ENCODE results near the gene ZNF70. TPM values are rescaled to one million over a fixed set of nuclear protein-coding genes. Genes with fewer than 3 reads are reported as not detected.

The ZNF70 gene
- total RNA-seq, 1 donor from 2014 or later = 4.1 TPM

DNA sequence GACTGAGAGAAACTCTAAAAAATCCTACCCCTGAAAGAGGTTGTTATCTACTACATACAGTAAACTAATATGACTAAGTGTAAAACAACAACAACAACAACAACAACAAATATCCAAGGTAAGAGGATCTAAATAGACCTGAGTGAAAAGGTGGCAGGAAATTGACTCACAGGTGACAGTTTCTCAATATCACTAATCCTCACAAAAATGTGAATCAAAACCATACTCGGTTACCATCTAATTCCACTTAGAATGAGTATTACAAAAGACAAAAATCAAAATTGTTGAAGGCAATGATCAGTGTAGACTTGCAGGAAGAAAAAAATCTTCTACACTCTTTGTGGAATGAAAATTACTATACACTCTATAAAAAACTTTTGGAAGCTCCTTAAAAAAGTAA lies 42.6 kb downstream of the ZNF70 start:
- DNase-seq (ENCODE audit: low read depth) = no peak
- Histone ChIP-seq H3K27me3 (ENCODE audit: control insufficient read depth, insufficient read depth, low read length) (no peaks in the 10 kb centered on the region), H3K4me3 (ENCODE audit: low read depth, low read length) (no peak overlapping the region), H3K36me3 (ENCODE audit: control insufficient read depth, insufficient read depth, low read length) (no peaks in the 10 kb centered on the region)
- TF ChIP-seq, protein P1, sequence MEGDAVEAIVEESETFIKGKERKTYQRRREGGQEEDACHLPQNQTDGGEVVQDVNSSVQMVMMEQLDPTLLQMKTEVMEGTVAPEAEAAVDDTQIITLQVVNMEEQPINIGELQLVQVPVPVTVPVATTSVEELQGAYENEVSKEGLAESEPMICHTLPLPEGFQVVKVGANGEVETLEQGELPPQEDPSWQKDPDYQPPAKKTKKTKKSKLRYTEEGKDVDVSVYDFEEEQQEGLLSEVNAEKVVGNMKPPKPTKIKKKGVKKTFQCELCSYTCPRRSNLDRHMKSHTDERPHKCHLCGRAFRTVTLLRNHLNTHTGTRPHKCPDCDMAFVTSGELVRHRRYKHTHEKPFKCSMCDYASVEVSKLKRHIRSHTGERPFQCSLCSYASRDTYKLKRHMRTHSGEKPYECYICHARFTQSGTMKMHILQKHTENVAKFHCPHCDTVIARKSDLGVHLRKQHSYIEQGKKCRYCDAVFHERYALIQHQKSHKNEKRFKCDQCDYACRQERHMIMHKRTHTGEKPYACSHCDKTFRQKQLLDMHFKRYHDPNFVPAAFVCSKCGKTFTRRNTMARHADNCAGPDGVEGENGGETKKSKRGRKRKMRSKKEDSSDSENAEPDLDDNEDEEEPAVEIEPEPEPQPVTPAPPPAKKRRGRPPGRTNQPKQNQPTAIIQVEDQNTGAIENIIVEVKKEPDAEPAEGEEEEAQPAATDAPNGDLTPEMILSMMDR (IDR thresholded peaks at IDR 0.05; ENCODE audit: insufficient read depth, low read length, poor library complexity, severe bottlenecking) = no peak

DNA sequence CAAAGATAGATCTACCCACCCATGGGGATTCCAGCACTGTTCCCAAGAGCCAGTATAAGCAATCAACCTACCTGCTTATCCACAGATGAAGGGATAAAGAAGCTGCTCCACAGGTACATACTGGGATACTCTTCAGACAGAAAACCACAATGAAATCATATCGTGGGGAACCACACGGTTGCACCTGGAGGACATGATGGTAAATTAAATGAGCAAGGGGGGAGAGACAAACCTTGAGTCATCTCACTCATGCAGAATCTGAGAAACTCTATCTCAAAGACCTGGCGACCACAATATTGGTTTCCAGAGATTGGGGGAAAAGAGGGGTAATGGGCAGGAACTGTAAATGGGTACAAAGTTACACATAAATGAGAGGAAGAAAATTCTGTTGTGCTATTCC lies 45.6 kb downstream of the ZNF70 start:
- Histone ChIP-seq H3K36me3 (ENCODE audit: control insufficient read depth, insufficient read depth, low read length) (no peaks in the 10 kb centered on the region), H3K27me3 (ENCODE audit: control insufficient read depth, insufficient read depth, low read length) (no peaks in the 10 kb centered on the region), H3K4me3 (ENCODE audit: low read depth, low read length) (no peak overlapping the region)
- no peak for DNase-seq (ENCODE audit: low read depth)
- TF ChIP-seq, protein P1 (IDR thresholded peaks at IDR 0.05; ENCODE audit: insufficient read depth, low read length, poor library complexity, severe bottlenecking) = no peak

DNA sequence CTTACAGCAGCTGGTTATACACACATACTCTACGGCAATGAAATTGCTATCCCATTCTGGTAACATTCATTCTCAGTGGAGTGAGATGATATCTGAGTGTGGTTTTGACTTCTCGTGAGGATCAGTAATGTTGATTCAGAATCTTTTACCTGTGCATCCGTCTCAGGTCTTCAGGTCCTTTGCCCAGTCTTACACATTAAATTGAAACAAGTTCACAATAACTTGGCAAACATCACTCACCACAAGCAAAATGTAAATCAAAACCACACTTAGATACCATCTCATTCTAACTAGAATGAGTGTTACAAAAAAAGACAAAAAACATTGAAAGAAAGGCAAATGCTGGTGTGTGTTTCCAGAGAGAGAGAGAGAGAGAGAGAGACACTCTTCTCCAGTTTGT lies 46.1 kb downstream of the ZNF70 start:
- no peak overlapping the region for H3K4me3 ChIP-seq (ENCODE audit: low read depth, low read length)
- peaks cover 1% of the 10 kb centered on the region for H3K36me3 ChIP-seq (ENCODE audit: control insufficient read depth, insufficient read depth, low read length)
- H3K27me3 ChIP-seq (ENCODE audit: control insufficient read depth, insufficient read depth, low read length) = no peaks in the 10 kb centered on the region
- TF ChIP-seq, protein P1 (IDR thresholded peaks at IDR 0.05; ENCODE audit: insufficient read depth, low read length, poor library complexity, severe bottlenecking) = no peak
- no peak for DNase-seq (ENCODE audit: low read depth)

DNA sequence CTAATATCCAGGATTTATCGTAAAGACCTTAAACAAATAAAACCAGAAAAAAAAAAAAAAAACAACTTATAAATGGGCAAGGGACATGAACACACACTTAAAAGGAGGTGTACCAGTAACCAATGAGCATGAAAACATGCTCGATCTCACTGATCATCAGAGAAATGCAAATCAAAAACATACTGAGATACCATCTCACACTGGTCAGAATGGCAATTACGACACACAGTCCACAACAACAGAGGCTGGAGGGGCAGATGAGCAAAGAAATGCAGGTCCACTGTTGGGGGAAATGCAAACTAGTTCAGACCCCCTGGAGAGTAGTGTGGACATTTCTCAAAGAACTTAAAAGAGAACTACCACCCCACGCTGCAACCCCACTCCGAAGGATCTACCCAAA lies 46.9 kb downstream of the ZNF70 start:
- Histone ChIP-seq H3K36me3 (ENCODE audit: control insufficient read depth, insufficient read depth, low read length) (peaks cover 1% of the 10 kb centered on the region), H3K4me3 (ENCODE audit: low read depth, low read length) (no peak overlapping the region), H3K27me3 (ENCODE audit: control insufficient read depth, insufficient read depth, low read length) (no peaks in the 10 kb centered on the region)
- TF ChIP-seq, protein P1 (IDR thresholded peaks at IDR 0.05; ENCODE audit: insufficient read depth, low read length, poor library complexity, severe bottlenecking) = no peak
- no peak for DNase-seq (ENCODE audit: low read depth)

DNA sequence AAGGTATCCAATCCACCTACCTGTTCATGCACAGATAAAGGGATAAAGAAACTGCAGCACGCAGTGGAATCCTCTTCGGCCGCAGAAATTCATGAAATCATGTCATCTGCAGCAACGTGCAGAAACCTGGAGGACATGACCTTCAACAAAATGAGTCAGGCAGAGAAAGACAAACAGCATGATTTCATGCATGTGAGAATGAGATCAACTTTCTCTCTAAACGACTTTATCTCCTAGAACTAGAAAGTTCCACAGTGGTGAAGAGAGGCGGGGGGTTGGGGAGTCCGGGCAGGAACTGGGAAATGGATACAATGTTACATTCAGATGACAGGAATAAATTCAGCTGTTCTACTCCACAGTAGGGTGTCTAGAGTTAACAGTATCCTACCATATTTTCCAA lies 50.2 kb downstream of the ZNF70 start:
- TF ChIP-seq, protein P1 (IDR thresholded peaks at IDR 0.05; ENCODE audit: insufficient read depth, low read length, poor library complexity, severe bottlenecking) = no peak
- Histone ChIP-seq H3K4me3 (ENCODE audit: low read depth, low read length) (no peak overlapping the region), H3K27me3 (ENCODE audit: control insufficient read depth, insufficient read depth, low read length) (no peaks in the 10 kb centered on the region), H3K36me3 (ENCODE audit: control insufficient read depth, insufficient read depth, low read length) (peaks cover 3% of the 10 kb centered on the region)
- DNase-seq (ENCODE audit: low read depth) = no peak

DNA sequence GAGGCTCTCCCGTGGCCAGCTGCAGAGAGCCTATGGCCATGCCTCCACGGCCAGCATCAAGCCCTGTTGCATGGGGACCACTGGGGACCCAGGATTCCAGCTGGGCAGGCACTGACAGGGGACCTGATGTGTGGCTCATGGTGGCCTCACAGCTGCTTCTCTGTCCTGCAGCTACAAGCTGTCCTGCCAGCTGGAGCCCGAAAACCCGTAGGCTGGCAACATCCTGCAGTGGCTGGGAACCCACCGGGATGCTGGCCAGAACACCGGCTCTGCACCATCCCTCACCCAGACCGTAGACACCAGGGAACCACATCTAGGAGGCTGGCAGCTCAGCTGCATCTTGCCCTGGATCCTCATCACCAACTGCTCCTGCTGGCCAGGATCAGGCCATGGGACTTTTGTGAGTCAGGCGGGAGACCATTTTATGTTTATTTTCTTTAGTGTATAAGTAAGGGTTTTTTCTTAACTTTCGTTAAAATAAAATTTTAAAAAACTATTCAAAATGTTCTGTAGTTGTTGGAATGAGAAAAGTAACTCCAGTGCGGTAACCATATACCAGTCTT lies 52.2 kb downstream of the ZNF70 start:
- Histone ChIP-seq H3K36me3 (ENCODE audit: control insufficient read depth, insufficient read depth, low read length) (peaks cover 3% of the 10 kb centered on the region), H3K27me3 (ENCODE audit: control insufficient read depth, insufficient read depth, low read length) (no peaks in the 10 kb centered on the region), H3K4me3 (ENCODE audit: low read depth, low read length) (no peak overlapping the region)
- TF ChIP-seq, protein P1 (IDR thresholded peaks at IDR 0.05; ENCODE audit: insufficient read depth, low read length, poor library complexity, severe bottlenecking) = no peak
- DNase-seq (ENCODE audit: low read depth) = no peak

All from kidney epithelial cell (primary cell).